PC-9 (cell line): ENCODE measurements around the gene SND1.

Source experiments
- CTCF ChIP-seq: fragments of 200-600 bp; sonication (generic); conservative IDR thresholded peaks from 2 replicates; pipeline ENCODE4 v1.6.1; 2017; ENCODE audit warnings: mixed run types, antibody characterized with exemption, mild to moderate bottlenecking, moderate library complexity
- EZH2 ChIP-seq: fragments of 200-600 bp; sonication (generic); IDR thresholded peaks from 2 replicates; pipeline ENCODE4 v1.8.0; 2017; ENCODE audit warnings: antibody characterized with exemption, low read depth

- TF ChIP-seq CTCF (no peak), EZH2 (no peak)
Measured at GRCh38 chr7:127890726-127891125, 238.7 kb downstream of the SND1 start.
